IMR-90 (cell line): ENCODE data around the gene ABLIM3. TPM values are rescaled to one million over a fixed set of nuclear protein-coding genes. Genes with fewer than 3 reads are reported as not detected.

Experiments
- ATAC-seq: fragments of 200-7000 bp; cut with Tn5 transposase; 2 replicates; pipeline ENCODE4 v1.9.1; 2020; ENCODE audit warnings: low read depth, mild to moderate bottlenecking, moderate library complexity
- BruUV-seq: library from RNA; stranded (reverse); fragments of 400-500 nt; replicated peaks from 2 replicates; lab custom pipeline; 2021; lab: Mats Ljungman, UMichigan
- CTCF ChIA-PET: fragments of 300-600 bp; formaldehyde crosslinking; extraction: SDS; loops from one replicate; lab custom pipeline; 2021; ENCODE audit warnings: antibody characterized with exemption; lab: Yijun Ruan, JAX
- POLR2A ChIA-PET: fragments of 300-600 bp; sonication (Branson Sonifier 250); formaldehyde crosslinking; loops from one replicate; lab custom pipeline; 2022; ENCODE audit warnings: antibody characterized with exemption; ENCODE audit not compliant: unreplicated experiment; lab: Charles Lee
- DNase-seq: peaks from one replicate; pipeline ENCODE4 v3.0.0; 2013
- H2AFZ ChIP-seq: replicated peaks from 2 replicates; pipeline ENCODE3; 2013; ENCODE audit warnings: low read length, mild to moderate bottlenecking; ENCODE audit not compliant: poor library complexity
- H2AK5ac ChIP-seq: 2 replicates; pipeline ENCODE4 v1.6.1; 2013; ENCODE audit warnings: low read depth, low read length, inconsistent platforms
- H2AK9ac ChIP-seq: replicated peaks from 2 replicates; pipeline ENCODE3; 2013; ENCODE audit warnings: mild to moderate bottlenecking, low read depth, low read length, moderate library complexity; ENCODE audit not compliant: poor library complexity
- H2BK120ac ChIP-seq: 2 replicates; pipeline ENCODE4 v1.6.1; 2013; ENCODE audit warnings: low read depth, low read length, inconsistent platforms
- H2BK15ac ChIP-seq: 3 replicates; pipeline ENCODE4 v1.6.1; 2013; ENCODE audit warnings: low read depth, low read length, inconsistent platforms
- H2BK20ac ChIP-seq: 2 replicates; pipeline ENCODE4 v1.6.1; 2013; ENCODE audit warnings: low read depth, mild to moderate bottlenecking, inconsistent platforms, low read length, moderate library complexity
- H2BK5ac ChIP-seq: 2 replicates; pipeline ENCODE4 v1.6.1; 2013; ENCODE audit warnings: mild to moderate bottlenecking, low read depth, low read length, inconsistent platforms; ENCODE audit not compliant: poor library complexity, severe bottlenecking
- H3K14ac ChIP-seq: replicated peaks from 2 replicates; pipeline ENCODE4 v1.6.1; 2013; ENCODE audit warnings: low read depth, low read length, inconsistent platforms
- H3K18ac ChIP-seq: 2 replicates; pipeline ENCODE4 v1.6.1; 2013; ENCODE audit warnings: low read depth, low read length, control low read depth
- H3K23ac ChIP-seq: 2 replicates; pipeline ENCODE4 v1.6.1; 2013; ENCODE audit warnings: low read depth, low read length, inconsistent platforms
- H3K27ac ChIP-seq: 2 replicates; pipeline ENCODE4 v1.5.1; 2013; ENCODE audit warnings: mild to moderate bottlenecking, control low read depth, low read length; ENCODE audit not compliant: insufficient read depth
- H3K27me3 ChIP-seq: 2 replicates; pipeline ENCODE4 v1.6.1; 2013; ENCODE audit warnings: low read length; ENCODE audit not compliant: control insufficient read depth, insufficient read depth
- H3K36me3 ChIP-seq: 2 replicates; pipeline ENCODE4 v1.6.1; 2013; ENCODE audit warnings: low read length, mixed read lengths; ENCODE audit not compliant: control insufficient read depth, insufficient read depth
- H3K4ac ChIP-seq: 2 replicates; pipeline ENCODE4 v1.6.1; 2013; ENCODE audit warnings: low read depth, low read length, inconsistent platforms
- H3K4me1 ChIP-seq: 2 replicates; pipeline ENCODE4 v1.6.1; 2013; ENCODE audit warnings: low read length, mixed read lengths; ENCODE audit not compliant: control insufficient read depth, insufficient read depth
- H3K4me2 ChIP-seq: 2 replicates; pipeline ENCODE4 v1.6.1; 2013; ENCODE audit warnings: low read depth, mild to moderate bottlenecking, control low read depth, low read length, moderate library complexity
- H3K4me3 ChIP-seq: 2 replicates; pipeline ENCODE4 v1.5.1; 2013; ENCODE audit warnings: low read depth, mild to moderate bottlenecking, control low read depth, low read length, moderate library complexity; ENCODE audit not compliant: insufficient read depth
- H3K56ac ChIP-seq: 2 replicates; pipeline ENCODE4 v1.6.1; 2013; ENCODE audit warnings: low read length, inconsistent platforms; ENCODE audit not compliant: insufficient read depth; ENCODE audit errors: extremely low read depth
- H3K79me1 ChIP-seq, 2 experiments: 2 replicates each; pipeline ENCODE4 v1.6.1; 2013; ENCODE audit warnings: low read length in 2 of 2, inconsistent platforms in 1 of 2, low read depth in 1 of 2
- H3K9ac ChIP-seq: 2 replicates; pipeline ENCODE4 v1.6.1; 2013; ENCODE audit warnings: low read depth, low read length, control low read depth
- H3K9me1 ChIP-seq: 2 replicates; pipeline ENCODE4 v1.6.1; 2013; ENCODE audit warnings: low read length, inconsistent platforms; ENCODE audit not compliant: insufficient read depth
- H3K9me3 ChIP-seq: 2 replicates; pipeline ENCODE4 v1.6.1; 2013; ENCODE audit warnings: low read length; ENCODE audit not compliant: control insufficient read depth, insufficient read depth
- H4K20me1 ChIP-seq: 2 replicates; pipeline ENCODE4 v1.6.1; 2013; ENCODE audit warnings: low read length, inconsistent platforms; ENCODE audit not compliant: insufficient read depth
- H4K5ac ChIP-seq: 2 replicates; pipeline ENCODE4 v1.6.1; 2013; ENCODE audit warnings: mild to moderate bottlenecking, low read depth, low read length, control low read depth
- H4K8ac ChIP-seq, 2 experiments: 2 replicates each; pipeline ENCODE4 v1.6.1; 2013; ENCODE audit warnings: low read depth in 2 of 2, low read length in 2 of 2, control low read depth in 1 of 2, inconsistent platforms in 1 of 2
- H4K91ac ChIP-seq: 2 replicates; pipeline ENCODE4 v1.6.1; 2013; ENCODE audit warnings: low read depth, low read length, inconsistent platforms; ENCODE audit not compliant: insufficient read depth
- BHLHE40 ChIP-seq: fragments of 150-350 bp; IDR thresholded peaks from 2 replicates; pipeline ENCODE4 v1.6.1; 2016; ENCODE audit warnings: mild to moderate bottlenecking, low read depth, low read length
- CHD1 ChIP-seq: IDR thresholded peaks from 2 replicates; pipeline ENCODE4 v1.6.1; 2012; ENCODE audit warnings: low read depth, low read length, improper control_type of control experiment
- FOS ChIP-seq: fragments of 150-350 bp; IDR thresholded peaks from 2 replicates; pipeline ENCODE4 v1.6.1; 2016; ENCODE audit warnings: low read depth, low read length
- MXI1 ChIP-seq: IDR thresholded peaks from 2 replicates; pipeline ENCODE4 v1.6.1; 2012; ENCODE audit warnings: low read depth, mild to moderate bottlenecking, low read length, moderate library complexity, borderline replicate concordance
- NFE2L2 ChIP-seq: fragments of 150-350 bp; IDR thresholded peaks from 2 replicates; pipeline ENCODE4 v1.6.1; 2016; ENCODE audit warnings: low read depth, mild to moderate bottlenecking, low read length
- POLR2A ChIP-seq: IDR thresholded peaks from 2 replicates; pipeline ENCODE4 v1.6.1; 2012; ENCODE audit warnings: mild to moderate bottlenecking, low read depth, low read length
- RFX5 ChIP-seq: IDR thresholded peaks from 2 replicates; pipeline ENCODE4 v1.8.0; 2012; ENCODE audit warnings: low read depth, mild to moderate bottlenecking, low read length, moderate library complexity
- SMC3 ChIP-seq: fragments of 150-350 bp; IDR thresholded peaks from 2 replicates; pipeline ENCODE4 v1.6.1; 2016; ENCODE audit warnings: low read depth, mild to moderate bottlenecking, antibody characterized with exemption, low read length, moderate library complexity
- WGBS, 2 experiments: methylation state at CpG; one replicate each; pipeline versions ENCODE4 v1.1.5 to v1.1.7; 2013; ENCODE audit warnings: missing lambda C conversion rate in 2 of 2; ENCODE audit not compliant: insufficient read length in 1 of 2; ENCODE audit errors: extremely low coverage in 2 of 2; 5-methylcytosine and 5-hydroxymethylcytosine counted together
- dilution Hi-C: fragments of 300-500 bp; cut with HindIII; formaldehyde crosslinking; loops from one replicate; pipeline ENCODE4 v1.14.3; 2018; ENCODE audit warnings: low sequenced_read_pairs; ENCODE audit not compliant: unreplicated experiment
- in situ Hi-C: fragments of 300-500 bp; cut with MboI; formaldehyde crosslinking; loops from 3 replicates; pipeline ENCODE4 v1.14.3; 2019; ENCODE audit warnings: low sequenced_read_pairs, inconsistent platforms, mixed read lengths
- intact Hi-C: fragments of 100-400 bp; cut with micrococcal nuclease; formaldehyde crosslinking; loops from 2 replicates; pipeline ENCODE4 v1.10.0; 2022
- polyA plus RNA-seq, 3 experiments: library from polyadenylated mRNA; depleted of rRNA; stranded (reverse); fragments of >200 nt; gene quantifications; 2 replicates each; pipeline ENCODE4 v1.2.3, GENCODE V29; 2012; ENCODE audit warnings: low replicate concordance in 1 of 3
- total RNA-seq: library from RNA; depleted of rRNA; stranded (reverse); fragments of >200 nt; gene quantifications from 2 replicates; pipeline ENCODE4 v1.2.3, GENCODE V29; 2012
- TF ChIP-seq, protein P1 (sequence below): fragments of 150-350 bp; IDR thresholded peaks from 2 replicates; pipeline ENCODE4 v1.6.1; 2016; ENCODE audit warnings: low read depth, mild to moderate bottlenecking, low read length, moderate library complexity, borderline replicate concordance
- TF ChIP-seq, protein P2 (sequence below): conservative IDR thresholded peaks from 2 replicates; pipeline ENCODE4 v1.5.1; 2012; ENCODE audit warnings: mild to moderate bottlenecking, low read depth, low read length, improper control_type of control experiment

Gene ABLIM3
- total and polyA plus RNA-seq, 2 of the 4 experiments (the other 2 are of a cell fraction): 33.3 to 69.9 TPM

GRCh38 chr5:149300441-149300840, 159.1 kb downstream of the ABLIM3 start:
- in situ Hi-C loops: no loop called here

More at GRCh38 chr5:149300441-149300840, 159.1 kb downstream of the ABLIM3 start:
- H2BK120ac ChIP-seq: no peak overlapping the region
- DNase-seq: no peak
- no peak overlapping the region for H3K4ac ChIP-seq
- H3K9ac ChIP-seq: no peak overlapping the region
- no peak overlapping the region for H3K18ac ChIP-seq
- no peak overlapping the region for H2AFZ ChIP-seq
- ChIA-PET CTCF (no interaction called here), POLR2A (no interaction called here)
- no peak overlapping the region for H2BK20ac ChIP-seq
- no TSS peak for BruUV-seq
- H3K9me1 ChIP-seq: peaks cover 9% of the 10 kb centered on the region
- intact Hi-C loops: no loop called here
- H4K5ac ChIP-seq: no peak overlapping the region
- no peak overlapping the region for H3K56ac ChIP-seq
- H4K20me1 ChIP-seq: no peaks in the 10 kb centered on the region
- no peak overlapping the region for H3K4me2 ChIP-seq
- H3K4me3 ChIP-seq: no peak overlapping the region
- H3K27me3 ChIP-seq: no peaks in the 10 kb centered on the region
- H4K91ac ChIP-seq: no peak overlapping the region
- H3K36me3 ChIP-seq: no peaks in the 10 kb centered on the region
- no peaks in the 10 kb centered on the region for H3K79me1 ChIP-seq
- peaks cover 7% of the 10 kb centered on the region for H3K4me1 ChIP-seq
- H3K9me3 ChIP-seq: no peaks in the 10 kb centered on the region
- H3K23ac ChIP-seq: no peak overlapping the region
- WGBS, 2 experiments: 94% methylated on average over 3 of the region's 6 CpGs; no CpG with 5 or more reads in 1 of the 2 experiments
- no peak overlapping the region for H3K14ac ChIP-seq
- no peak overlapping the region for H2AK9ac ChIP-seq
- no peak for TF ChIP-seq POLR2A
- TF ChIP-seq, protein P1, sequence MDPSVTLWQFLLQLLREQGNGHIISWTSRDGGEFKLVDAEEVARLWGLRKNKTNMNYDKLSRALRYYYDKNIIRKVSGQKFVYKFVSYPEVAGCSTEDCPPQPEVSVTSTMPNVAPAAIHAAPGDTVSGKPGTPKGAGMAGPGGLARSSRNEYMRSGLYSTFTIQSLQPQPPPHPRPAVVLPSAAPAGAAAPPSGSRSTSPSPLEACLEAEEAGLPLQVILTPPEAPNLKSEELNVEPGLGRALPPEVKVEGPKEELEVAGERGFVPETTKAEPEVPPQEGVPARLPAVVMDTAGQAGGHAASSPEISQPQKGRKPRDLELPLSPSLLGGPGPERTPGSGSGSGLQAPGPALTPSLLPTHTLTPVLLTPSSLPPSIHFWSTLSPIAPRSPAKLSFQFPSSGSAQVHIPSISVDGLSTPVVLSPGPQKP: no peak
- TF ChIP-seq SMC3: no peak
- TF ChIP-seq NFE2L2: no peak
- TF ChIP-seq, protein P2, sequence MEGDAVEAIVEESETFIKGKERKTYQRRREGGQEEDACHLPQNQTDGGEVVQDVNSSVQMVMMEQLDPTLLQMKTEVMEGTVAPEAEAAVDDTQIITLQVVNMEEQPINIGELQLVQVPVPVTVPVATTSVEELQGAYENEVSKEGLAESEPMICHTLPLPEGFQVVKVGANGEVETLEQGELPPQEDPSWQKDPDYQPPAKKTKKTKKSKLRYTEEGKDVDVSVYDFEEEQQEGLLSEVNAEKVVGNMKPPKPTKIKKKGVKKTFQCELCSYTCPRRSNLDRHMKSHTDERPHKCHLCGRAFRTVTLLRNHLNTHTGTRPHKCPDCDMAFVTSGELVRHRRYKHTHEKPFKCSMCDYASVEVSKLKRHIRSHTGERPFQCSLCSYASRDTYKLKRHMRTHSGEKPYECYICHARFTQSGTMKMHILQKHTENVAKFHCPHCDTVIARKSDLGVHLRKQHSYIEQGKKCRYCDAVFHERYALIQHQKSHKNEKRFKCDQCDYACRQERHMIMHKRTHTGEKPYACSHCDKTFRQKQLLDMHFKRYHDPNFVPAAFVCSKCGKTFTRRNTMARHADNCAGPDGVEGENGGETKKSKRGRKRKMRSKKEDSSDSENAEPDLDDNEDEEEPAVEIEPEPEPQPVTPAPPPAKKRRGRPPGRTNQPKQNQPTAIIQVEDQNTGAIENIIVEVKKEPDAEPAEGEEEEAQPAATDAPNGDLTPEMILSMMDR: no peak
- no peak for TF ChIP-seq MXI1
- TF ChIP-seq BHLHE40: no peak
- no peak for TF ChIP-seq FOS
- TF ChIP-seq RFX5: no peak
- TF ChIP-seq CHD1: no peak
- dilution Hi-C loops: no loop called here
- H3K27ac ChIP-seq: no peak overlapping the region
- no peak for ATAC-seq
- no peak overlapping the region for H2AK5ac ChIP-seq
- no peak overlapping the region for H2BK5ac ChIP-seq
- H4K8ac ChIP-seq: no peak overlapping the region
- H2BK15ac ChIP-seq: no peak overlapping the region
